ENCODE data around the gene TMEM132D. TPM values are rescaled to one million over a fixed set of nuclear protein-coding genes. Genes with fewer than 3 reads are reported as not detected.

Gene TMEM132D
- total and polyA plus RNA-seq, 2 donors (not counting 3 experiments of a cell fraction or from before 2014, with no cell fraction given) = not detected

DNA sequence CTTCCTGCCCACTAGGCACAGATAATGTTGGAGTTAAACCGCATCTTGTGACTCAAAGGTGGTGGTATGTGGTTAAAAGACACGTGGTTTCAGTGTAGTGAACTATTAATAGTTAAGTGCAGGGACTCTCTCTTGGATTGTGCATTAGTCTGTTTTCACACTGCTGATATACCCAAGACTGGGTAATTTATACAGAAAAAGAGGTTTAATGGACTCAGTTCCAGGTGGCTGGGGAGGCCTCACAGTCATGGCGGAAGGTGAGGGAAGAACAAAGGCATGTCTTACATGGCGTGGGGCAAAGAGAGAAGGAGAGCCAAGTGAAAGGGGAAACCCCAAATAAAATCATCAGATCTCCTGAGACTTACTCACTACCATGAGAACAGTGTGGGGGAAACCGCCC, 688.3 kb downstream of the TMEM132D start:
- DNase-seq (ENCODE audit: low read depth, low spot score) (no peak), FAIRE-seq (no peak)
- Histone ChIP-seq H3K9me1 (replicated peaks; ENCODE audit: control insufficient read depth, extremely low read depth, insufficient read depth, low read length) (no peaks in the 10 kb centered on the region), H3K27me3 (ENCODE audit: control insufficient read depth in 2 of 2, insufficient read depth in 2 of 2, low read length in 2 of 2) (no peaks in the 10 kb centered on the region), H3K79me2 (ENCODE audit: control insufficient read depth, insufficient read depth, low read length) (no peaks in the 10 kb centered on the region), H2AFZ (ENCODE audit: low read depth, low read length) (no peak overlapping the region), H4K20me1 (replicated peaks; ENCODE audit: control insufficient read depth, extremely low read depth, insufficient read depth, low read length) (no peaks in the 10 kb centered on the region), H3K36me3 (ENCODE audit: control insufficient read depth in 2 of 2, extremely low read depth in 1 of 2, insufficient read depth in 2 of 2, low read length in 2 of 2) (no peaks in the 10 kb centered on the region), H3K4me2 (ENCODE audit: insufficient read depth, low read length) (no peak overlapping the region), H3K4me1 (ENCODE audit: control insufficient read depth, extremely low read depth, insufficient read depth, low read length) (no peaks in the 10 kb centered on the region), H3K9ac (replicated peaks; ENCODE audit: extremely low read depth, insufficient read depth, low read length) (no peak overlapping the region), H3K27ac (ENCODE audit: insufficient read depth, low read depth, low read length) (no peak overlapping the region), H3K4me3 (replicated peaks in 1 of 3; ENCODE audit: insufficient read depth in 1 of 3, low read depth in 1 of 3, low read length in 3 of 3) (no peak overlapping the region), H3K9me3 (replicated peaks; ENCODE audit: control insufficient read depth, insufficient read depth, low read length) (peaks cover 6% of the 10 kb centered on the region)
- intact Hi-C loops (cut with micrococcal nuclease) (no loop called here), dilution Hi-C loops (cut with MboI; ENCODE audit: extremely low pct_ligation_motif_present, low sequenced_read_pairs) (no loop called here)
- TF ChIP-seq EZH2 (IDR thresholded peaks at IDR 0.05; ENCODE audit: borderline replicate concordance, low read depth, low read length, severe bottlenecking) = no peak
- no peak for TF ChIP-seq FOS (IDR thresholded peaks at IDR 0.05; ENCODE audit: borderline replicate concordance, insufficient read depth, low read length)
- TF ChIP-seq, protein P1, sequence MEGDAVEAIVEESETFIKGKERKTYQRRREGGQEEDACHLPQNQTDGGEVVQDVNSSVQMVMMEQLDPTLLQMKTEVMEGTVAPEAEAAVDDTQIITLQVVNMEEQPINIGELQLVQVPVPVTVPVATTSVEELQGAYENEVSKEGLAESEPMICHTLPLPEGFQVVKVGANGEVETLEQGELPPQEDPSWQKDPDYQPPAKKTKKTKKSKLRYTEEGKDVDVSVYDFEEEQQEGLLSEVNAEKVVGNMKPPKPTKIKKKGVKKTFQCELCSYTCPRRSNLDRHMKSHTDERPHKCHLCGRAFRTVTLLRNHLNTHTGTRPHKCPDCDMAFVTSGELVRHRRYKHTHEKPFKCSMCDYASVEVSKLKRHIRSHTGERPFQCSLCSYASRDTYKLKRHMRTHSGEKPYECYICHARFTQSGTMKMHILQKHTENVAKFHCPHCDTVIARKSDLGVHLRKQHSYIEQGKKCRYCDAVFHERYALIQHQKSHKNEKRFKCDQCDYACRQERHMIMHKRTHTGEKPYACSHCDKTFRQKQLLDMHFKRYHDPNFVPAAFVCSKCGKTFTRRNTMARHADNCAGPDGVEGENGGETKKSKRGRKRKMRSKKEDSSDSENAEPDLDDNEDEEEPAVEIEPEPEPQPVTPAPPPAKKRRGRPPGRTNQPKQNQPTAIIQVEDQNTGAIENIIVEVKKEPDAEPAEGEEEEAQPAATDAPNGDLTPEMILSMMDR (IDR thresholded peaks at IDR 0.05; ENCODE audit: extremely low read depth in 1 of 2, insufficient read depth in 1 of 2, low read depth in 1 of 2, low read length in 2 of 2) = no peak
- TF ChIP-seq GATA2 (IDR thresholded peaks at IDR 0.05; ENCODE audit: insufficient read depth, insufficient read length, low read depth, low read length) = no peak
- no peak for TF ChIP-seq JUN (IDR thresholded peaks at IDR 0.05; ENCODE audit: borderline replicate concordance, insufficient read depth, insufficient read length, low read depth)
- TF ChIP-seq MYC (IDR thresholded peaks at IDR 0.05; ENCODE audit: low read depth, low read length) = no peak
- TF ChIP-seq POLR2AphosphoS5 (IDR thresholded peaks at IDR 0.05; ENCODE audit: insufficient read depth, low read depth, low read length) = no peak
- no peak for TF ChIP-seq POLR2A (IDR thresholded peaks at IDR 0.05; ENCODE audit: low read depth, low read length)
- TF ChIP-seq, protein P2, sequence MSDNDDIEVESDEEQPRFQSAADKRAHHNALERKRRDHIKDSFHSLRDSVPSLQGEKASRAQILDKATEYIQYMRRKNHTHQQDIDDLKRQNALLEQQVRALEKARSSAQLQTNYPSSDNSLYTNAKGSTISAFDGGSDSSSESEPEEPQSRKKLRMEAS (IDR thresholded peaks at IDR 0.05; ENCODE audit: insufficient read depth, insufficient read length) = no peak
- BruUV-seq (replicated peaks) = no TSS peak
- ChIA-PET POLR2A (no interaction called here), CTCF (no interaction called here)
